ENCODE data around the gene SPRED1.

SPRED1 gene

GRCh38 chr15:38373016-38373415, 120.4 kb downstream of the SPRED1 start:
- Histone ChIP-seq H3K4me1 (ENCODE audit: control insufficient read depth, insufficient read depth, low read length) (no peaks in the 10 kb centered on the region), H3K36me3 (ENCODE audit: control insufficient read depth in 2 of 2, insufficient read depth in 1 of 2, low read length in 2 of 2) (no peaks in the 10 kb centered on the region), H3K9me3 (ENCODE audit: control insufficient read depth, insufficient read depth, low read depth, low read length) (no peaks in the 10 kb centered on the region), H3K27ac (ENCODE audit: extremely low read depth, low read depth, low read length) (no peak overlapping the region), H3K4me3 (ENCODE audit: low read depth, low read length) (no peak overlapping the region)
- POLR2A ChIA-PET: no interaction called here
- TF ChIP-seq ZNF433 (tag by site-specific recombination; IDR thresholded peaks at IDR 0.05; ENCODE audit: low read depth): no peak
- TF ChIP-seq ZBTB10 (tag by site-specific recombination; IDR thresholded peaks at IDR 0.05): no peak
- TF ChIP-seq MEIS1 (CRISPR knock-in tag; IDR thresholded peaks at IDR 0.05; ENCODE audit: borderline replicate concordance): no peak
- no peak for TF ChIP-seq ZNF394 (tag by site-specific recombination; IDR thresholded peaks at IDR 0.05; ENCODE audit: borderline replicate concordance)
- no peak for TF ChIP-seq KLF10 (tag by site-specific recombination; IDR thresholded peaks at IDR 0.05)
- no peak for TF ChIP-seq ZNF426 (tag by site-specific recombination; IDR thresholded peaks at IDR 0.05)
- TF ChIP-seq PRDM2 (tag by site-specific recombination; IDR thresholded peaks at IDR 0.05; ENCODE audit: borderline replicate concordance): no peak
- TF ChIP-seq ZNF747 (tag by site-specific recombination; IDR thresholded peaks at IDR 0.05): no peak
- TF ChIP-seq ZNF404 (tag by site-specific recombination; IDR thresholded peaks at IDR 0.05): no peak
- TF ChIP-seq ZNF600 (tag by site-specific recombination; IDR thresholded peaks at IDR 0.05): no peak
- no peak for TF ChIP-seq ZNF10 (tag by site-specific recombination; IDR thresholded peaks at IDR 0.05)
- no peak for TF ChIP-seq ZNF585B (tag by site-specific recombination; IDR thresholded peaks at IDR 0.05)
- no peak for TF ChIP-seq ZNF350 (tag by site-specific recombination; IDR thresholded peaks at IDR 0.05)
- no peak for TF ChIP-seq ZNF221 (tag by site-specific recombination; IDR thresholded peaks at IDR 0.05; ENCODE audit: borderline replicate concordance)
- no peak for TF ChIP-seq ZNF521 (tag by site-specific recombination; IDR thresholded peaks at IDR 0.05)
- TF ChIP-seq ZNF610 (tag by site-specific recombination; IDR thresholded peaks at IDR 0.05; ENCODE audit: borderline replicate concordance): no peak
- CTCF ChIA-PET: no interaction called here

- Histone ChIP-seq H3K36me3 (ENCODE audit: control insufficient read depth in 2 of 2, insufficient read depth in 1 of 2, low read length in 2 of 2) (no peaks in the 10 kb centered on the region), H3K27ac (ENCODE audit: extremely low read depth, low read depth, low read length) (no peak overlapping the region), H3K4me1 (ENCODE audit: control insufficient read depth, insufficient read depth, low read length) (no peaks in the 10 kb centered on the region), H3K9me3 (ENCODE audit: control insufficient read depth, insufficient read depth, low read depth, low read length) (no peaks in the 10 kb centered on the region), H3K4me3 (ENCODE audit: low read depth, low read length) (no peak overlapping the region)
- POLR2A ChIA-PET: no interaction called here
- CTCF ChIA-PET: interaction anchor here (0.5 kb wide), 1 partner anchor 9 kb away, joined by 6 read pairs; no protein-coding TSS in a partner anchor
- TF ChIP-seq ZNF302 (tag by site-specific recombination; IDR thresholded peaks at IDR 0.05; ENCODE audit: low read depth): no peak
Measured at GRCh38 chr15:38374029-38374428, 121.4 kb downstream of the SPRED1 start.
